ENCODE results near the gene PROP1.
A peak's percentile ranks its signal among the peaks of the same experiment; 100 is the strongest.
"Not testable (repeated sequence)": the region's sequence is repeated elsewhere in the genome, so short reads cannot be mapped to it uniquely, and the experiment has no call there.

PROP1 gene

DNA sequence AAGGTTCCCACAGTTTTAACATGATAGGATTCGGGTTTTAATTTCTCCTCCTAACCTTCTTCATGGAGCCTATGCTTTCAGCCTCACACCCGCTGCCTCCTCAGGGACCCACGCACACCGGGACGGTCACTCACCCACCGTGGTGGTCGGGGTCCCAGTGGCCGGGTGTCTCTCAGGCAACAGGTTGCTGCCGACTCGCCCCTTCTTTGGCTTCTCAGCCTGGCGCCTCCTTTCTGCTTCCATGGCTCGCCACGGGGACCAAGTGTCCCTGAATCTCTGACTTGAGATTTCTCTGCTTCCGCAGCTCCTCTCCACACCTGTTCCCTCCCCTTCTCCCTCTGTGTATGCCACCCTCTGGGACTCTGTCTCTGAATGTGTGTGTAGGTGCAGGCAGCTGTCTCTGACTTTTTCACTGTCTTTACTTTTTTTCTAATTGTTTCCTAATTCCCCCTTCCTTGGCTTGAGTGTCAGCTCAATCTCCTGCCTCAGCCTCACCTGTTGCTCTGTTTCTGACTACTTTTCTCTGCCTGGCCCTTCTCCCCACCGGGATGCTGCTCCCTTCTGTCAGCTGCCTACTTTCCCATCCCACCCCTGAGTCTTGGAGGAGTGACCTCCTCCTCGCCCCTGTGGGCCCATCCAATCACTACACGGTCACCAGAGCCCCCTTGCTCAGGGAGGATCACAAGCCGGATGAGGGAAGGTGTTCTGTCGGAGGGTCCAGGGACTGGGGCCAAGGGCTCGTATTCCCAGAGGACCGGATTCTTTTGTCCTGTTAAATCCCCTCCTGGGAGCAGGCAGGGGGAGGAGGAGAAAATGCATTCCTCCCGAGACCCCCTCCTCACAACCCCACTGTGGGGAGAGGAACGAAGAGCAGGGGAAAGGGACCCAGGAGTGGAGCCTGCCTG is at the start of gene PROP1:
TSS of gene PROP1 (minus strand) at position 552 of the 905 bp plus-strand sequence. CDS start at position 243, 309 bp downstream.
- DNase-seq (ENCODE audit: low read depth): no peak

DNA sequence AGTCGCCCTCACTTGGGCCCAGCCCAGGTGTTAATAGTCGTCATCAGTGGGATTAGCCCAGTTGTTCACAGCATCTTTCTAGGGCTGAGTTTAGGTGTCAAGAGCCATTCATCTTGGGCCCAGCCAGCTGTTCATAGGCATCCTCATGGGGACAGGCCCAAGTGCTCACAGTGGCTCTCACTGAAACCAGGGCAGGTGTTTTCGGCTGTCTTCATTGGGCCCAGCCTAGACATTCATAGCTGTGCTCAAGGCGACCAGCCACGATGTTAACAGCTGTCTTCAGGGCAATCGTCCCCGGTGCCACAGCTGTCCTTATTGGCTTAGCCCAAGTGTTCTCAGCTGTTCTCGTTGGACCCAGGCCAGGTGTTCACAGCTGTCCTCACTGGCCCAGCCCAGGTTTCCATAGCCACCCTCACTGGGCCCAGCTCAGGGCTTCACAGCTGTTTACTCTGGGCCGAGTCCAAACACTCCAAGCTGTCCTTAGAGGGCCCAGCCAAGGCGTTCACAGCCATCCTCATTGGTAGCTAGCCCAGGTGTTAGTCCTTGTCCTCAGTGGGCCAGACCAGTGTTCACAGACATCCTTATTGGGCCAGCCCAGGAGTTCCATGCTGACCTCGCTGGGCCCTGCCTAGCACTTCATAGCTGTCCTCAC is 23.5 kb upstream of the PROP1 start:
- DNase-seq (ENCODE audit: low read depth): not testable (repeated sequence)

DNA sequence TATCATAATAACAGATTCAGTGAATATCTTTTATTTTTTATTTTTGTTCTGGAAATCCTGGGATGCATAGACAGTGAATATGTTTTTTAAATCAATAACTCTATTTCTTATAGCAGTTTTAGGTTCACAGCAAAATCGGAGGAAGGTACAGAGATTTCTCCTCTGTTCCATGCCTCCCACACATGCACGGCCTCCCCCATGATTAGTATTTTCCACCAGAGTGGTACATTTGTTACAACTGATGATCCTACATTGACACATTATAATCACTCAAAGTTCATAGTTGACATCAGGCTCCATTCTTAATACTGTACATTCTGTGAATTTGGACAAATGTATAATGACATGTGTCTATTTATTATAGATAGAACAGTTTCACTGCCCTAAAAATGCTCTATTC is 16.7 kb upstream of the PROP1 start:
- DNase-seq (ENCODE audit: low read depth): not testable (repeated sequence)

DNA sequence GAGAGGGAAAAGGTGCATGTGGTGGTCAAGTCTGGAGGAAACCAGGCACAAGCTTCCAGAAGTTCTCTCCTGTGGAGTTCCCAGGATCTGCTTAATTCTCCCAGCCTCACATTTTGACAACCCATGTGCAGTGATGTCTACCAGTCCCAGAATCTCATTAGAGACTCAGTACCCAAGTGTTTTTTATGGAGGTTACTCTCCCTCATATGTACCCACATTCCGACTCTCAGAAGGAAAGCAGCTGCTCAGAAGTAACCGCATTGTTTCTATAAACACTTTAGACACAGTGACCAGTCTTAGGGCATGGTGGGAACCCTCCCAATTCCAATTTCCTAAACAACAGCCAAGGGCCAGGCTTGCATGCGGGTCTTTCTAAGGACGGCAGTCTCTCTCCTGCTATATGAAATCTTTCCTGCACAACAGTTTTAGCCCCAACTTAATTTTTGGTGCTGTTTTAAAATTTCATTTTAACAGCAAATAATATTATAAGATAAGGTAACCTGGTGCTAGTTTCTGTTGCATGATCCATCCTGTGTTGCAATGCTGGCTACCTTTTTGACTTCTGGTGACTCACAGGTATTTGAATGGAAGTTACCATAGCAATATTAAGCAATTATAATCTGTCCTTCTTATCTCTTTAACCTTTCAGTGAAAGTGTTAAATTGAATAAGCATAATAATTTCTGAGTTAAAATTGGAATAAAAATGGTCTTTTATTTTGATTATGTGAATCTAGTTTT is 15.9 kb upstream of the PROP1 start:
- DNase-seq (ENCODE audit: low read depth): not testable (repeated sequence)

DNA sequence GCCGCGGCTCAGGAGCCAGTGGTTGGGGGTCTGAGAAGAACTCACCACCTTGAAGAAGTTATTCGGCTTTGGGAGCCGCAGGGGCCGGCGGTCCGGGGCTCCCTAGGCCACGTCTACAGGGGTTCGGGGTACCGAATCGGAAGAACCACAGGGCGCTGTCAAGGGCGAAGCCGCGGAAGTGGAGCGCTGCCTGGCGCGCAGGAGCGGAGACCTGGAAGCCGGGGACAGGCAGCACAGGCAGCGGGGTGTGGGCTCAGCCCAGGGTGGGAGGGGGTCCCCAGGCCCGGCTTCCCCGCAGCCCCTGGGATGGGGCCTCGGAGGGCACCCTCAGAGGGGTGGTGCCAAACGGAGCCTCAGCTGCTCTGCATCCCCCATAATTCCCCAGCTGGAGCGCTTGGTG is 11.2 kb upstream of the PROP1 start:
- DNase-seq (ENCODE audit: low read depth): not testable (repeated sequence)

DNA sequence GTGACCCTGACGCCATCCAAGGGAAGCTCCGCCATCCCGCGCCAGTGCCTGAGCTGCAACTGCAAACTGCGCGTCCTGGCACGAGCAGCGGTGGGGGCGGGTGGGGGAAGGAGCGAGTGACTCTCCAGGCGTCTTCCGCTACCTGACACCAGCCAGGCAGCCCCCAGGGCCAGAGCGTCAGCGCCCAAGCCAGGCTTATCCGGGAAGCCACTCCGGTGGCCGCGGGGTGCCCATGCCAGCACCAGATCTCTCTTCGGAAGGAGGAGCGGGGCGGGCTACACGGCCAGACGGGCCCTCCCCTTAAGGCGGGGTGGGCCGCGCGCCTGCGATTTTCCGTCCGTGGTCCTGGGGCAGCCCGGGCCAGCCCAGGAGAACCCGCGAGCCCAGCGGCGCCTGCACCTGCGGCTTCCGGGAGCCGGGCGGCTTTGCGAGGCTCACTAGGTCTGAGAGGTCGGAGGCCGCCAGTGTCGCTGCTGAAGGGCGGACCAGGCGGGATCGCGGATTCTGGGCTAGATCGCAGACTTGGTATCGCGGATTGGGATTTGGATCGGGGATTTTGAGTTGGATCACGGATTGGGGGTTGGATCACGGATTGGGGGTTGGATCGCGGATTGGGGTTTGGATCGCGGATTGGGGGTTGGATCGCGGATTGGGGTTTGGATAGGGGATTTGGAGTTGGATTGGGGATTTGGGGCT is 10.6 kb upstream of the PROP1 start:
- peak; percentile 36 for DNase-seq (ENCODE audit: low read depth)

DNA sequence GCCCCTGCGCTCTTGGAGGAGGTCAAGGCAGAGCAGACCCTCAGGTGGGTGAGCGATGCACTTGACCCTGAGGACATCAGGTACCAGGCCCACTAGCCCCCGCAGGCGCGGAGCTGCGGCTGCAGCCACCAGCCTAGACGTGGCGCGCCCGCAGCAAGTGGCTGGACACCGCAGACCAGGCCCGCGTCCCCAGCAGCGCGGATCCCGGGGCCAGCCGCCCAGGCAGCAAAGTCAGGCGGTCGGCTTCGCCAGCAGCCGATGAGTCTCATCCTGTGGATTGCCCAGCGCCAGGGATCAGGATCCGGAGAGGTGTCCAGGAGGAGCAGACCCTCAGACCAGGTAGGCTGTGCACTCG is 10.1 kb upstream of the PROP1 start:
- DNase-seq (ENCODE audit: low read depth): not testable (repeated sequence)

DNA sequence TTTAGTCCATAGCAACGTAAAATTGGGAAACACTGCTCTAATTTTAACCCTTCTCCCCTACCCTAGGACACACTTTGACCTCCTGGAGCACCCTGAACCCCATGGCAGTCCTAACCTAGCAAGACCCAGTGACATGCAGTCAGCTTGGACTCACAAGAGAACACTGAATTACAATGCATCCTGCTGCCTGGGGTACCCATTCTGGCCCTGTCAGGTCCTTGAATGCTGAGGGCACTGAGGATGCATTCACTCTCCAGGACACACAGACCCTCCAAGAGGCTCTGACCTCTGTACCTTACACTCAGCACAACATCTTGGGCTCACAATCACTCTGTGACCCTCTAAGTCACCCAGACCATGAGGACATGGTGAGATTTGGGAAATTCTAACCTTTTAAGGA is 1.8 kb upstream of the PROP1 start:
- DNase-seq (ENCODE audit: low read depth): no peak

DNA sequence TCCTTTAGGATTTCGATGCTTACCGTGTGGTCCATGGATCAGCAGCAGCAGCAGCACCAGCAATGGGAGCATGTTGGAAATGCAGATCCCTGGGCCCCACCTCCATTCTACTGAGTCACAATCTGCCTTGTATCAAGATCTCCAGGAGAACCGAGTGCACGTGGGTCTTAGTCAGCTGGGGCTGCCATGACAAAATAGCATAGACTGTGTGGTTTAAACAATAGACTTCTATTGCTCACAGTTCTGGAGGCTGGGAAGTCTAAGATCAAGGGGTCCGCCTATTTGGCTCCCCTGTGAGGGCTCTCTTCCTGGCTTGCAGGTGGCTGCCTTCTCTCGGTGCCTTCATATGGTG is 1.3 kb upstream of the PROP1 start:
- no peak for DNase-seq (ENCODE audit: low read depth)

DNA sequence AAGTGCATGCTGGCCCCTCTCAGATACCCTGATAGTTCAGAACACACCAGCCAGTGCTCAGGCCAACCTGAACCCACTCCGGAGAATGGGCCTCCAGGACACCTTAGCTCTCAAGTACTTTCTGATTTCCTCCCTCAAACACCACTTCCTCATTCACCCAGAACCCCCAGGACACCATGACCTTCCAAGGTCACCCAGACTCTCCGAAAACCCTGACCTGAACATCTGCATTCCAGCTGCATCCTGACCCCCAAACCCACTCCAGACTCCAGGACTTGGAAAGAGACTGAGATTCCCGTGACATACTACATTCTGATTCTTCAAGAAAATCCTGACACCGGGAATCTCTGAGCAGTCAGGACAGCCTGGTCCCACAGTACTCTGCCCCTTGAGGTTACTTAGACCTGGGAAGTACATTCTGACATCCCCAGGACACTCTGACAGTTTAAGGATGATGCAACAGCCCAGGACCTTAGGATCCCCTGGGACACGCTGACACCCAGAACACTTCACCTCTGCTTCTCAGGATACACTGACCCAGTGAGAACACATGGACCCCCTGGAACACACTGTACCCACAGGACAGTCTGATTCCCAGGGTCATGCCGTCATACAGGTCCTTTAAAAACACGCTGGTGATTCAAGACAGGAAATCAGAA is 747 bp upstream of the PROP1 start:
- DNase-seq (ENCODE audit: low read depth): no peak

DNA sequence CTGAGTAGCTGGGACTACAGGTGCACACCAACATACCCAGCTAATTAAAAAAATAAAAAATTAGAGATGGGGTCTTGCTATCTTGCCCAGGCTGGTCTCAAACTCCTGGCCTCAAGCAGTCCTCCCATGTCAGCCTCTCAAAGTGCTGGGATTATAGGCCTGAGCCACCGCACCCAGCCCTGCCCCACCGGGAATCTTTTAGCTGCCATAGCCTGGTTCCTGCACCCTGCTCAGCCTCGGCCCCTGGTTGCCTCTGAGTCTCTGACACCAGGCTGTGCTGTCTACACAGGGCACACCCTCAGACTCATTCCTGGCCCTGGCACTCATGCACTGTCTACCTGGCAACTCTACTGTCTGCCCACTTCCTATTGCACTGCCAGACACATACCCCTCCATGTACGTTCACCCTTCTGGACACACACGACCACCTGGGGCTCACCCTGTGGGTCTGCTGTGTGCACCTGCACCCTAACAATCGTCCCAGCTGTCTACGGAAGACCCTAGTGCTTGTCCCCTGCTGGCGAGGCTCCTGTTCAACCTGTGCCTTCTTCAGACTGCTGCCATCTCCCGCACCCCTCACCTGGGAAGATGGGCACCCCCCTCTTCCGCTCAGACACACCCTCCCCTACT is 1.4 kb downstream of the PROP1 start:
- no peak for DNase-seq (ENCODE audit: low read depth)

DNA sequence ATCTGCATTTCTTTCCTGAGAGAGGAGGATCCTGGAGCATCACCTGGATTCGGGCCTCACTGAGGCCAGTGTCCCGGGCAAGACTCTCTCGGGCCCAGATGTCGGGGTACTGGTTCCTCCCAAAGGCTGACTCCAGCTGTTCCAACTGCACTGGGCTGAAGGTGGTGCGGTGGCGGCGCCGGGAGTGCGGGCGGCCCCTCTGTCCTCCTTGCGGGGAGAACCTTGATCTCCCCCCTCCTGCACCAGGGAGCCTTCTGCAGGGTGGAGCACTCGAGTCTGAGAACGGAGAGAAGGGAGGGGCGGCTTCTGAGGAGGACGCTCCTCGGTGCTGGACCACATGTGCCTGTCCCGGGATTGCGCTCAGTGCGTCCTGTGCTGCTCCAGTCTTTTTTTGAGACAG is 2.0 kb downstream of the PROP1 start:
- no peak for DNase-seq (ENCODE audit: low read depth)

DNA sequence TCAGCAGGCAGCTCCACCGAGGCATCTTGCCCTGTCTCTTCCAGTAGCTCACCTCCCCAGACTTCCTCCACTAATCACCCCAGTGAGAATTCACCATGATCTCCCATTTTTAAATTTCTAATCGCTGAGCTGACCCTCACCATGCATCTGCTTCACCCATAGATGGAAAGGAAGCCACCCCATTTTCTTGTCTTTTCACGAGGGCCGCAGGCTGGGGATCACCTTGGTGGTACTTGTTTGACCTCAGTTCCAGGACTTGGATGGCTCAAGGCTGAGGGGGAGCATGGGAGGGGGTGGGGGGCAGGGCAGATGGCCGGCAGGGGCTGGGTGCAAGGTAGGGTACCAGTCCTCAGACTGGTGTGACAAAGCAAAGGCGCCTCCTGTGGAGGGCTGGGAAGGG is 3.6 kb downstream of the PROP1 start:
- no peak for DNase-seq (ENCODE audit: low read depth)

DNA sequence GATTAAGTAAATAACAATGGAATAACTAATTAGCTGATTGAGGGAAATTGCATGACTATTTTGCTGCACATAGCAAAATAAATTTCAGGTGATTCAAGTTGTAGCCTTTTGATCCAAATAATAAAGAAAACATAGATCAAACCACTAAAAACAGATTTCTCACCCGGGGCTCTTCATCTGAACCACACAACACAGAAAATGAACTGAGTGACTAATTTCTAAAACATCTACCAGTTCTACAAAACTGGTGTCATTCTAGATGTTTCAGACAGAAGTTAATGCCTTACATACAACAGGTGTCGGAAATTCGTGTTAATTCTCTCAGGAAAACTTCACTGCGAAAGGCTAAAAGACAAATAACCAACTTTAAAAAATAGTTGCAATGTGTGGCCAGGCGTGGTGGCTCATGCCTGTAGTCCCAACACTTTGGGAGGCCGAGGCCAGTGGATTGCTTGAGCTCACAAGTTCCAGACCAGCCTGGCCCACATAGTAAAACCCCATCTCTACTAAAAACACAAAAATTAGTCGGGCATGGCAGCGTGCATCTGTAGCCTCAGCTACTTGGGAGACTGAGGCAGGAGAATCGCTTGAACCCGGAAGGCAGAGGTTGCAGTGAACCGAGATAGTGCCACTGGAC is 6.9 kb downstream of the PROP1 start:
- DNase-seq (ENCODE audit: low read depth): no peak

DNA sequence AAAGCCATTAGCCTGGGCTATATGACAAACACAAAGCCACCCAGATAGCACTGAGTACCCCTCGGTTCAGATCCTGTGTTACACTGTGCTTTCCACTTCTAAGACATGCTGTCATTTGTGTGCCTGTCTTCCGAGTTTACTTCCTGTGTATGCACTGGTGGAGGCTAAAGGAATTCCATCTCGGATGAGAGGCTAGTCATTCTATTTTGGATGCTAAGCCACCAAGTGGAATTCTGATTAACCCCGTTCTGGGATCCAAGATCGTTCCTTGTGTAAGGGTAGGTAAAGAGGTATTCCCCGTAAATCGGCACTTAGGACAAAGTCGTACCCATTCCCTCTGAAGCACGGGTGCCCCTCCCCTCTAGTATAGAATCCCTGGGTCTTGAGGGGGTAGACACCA is 8.7 kb downstream of the PROP1 start:
- DNase-seq (ENCODE audit: low read depth): no peak

DNA sequence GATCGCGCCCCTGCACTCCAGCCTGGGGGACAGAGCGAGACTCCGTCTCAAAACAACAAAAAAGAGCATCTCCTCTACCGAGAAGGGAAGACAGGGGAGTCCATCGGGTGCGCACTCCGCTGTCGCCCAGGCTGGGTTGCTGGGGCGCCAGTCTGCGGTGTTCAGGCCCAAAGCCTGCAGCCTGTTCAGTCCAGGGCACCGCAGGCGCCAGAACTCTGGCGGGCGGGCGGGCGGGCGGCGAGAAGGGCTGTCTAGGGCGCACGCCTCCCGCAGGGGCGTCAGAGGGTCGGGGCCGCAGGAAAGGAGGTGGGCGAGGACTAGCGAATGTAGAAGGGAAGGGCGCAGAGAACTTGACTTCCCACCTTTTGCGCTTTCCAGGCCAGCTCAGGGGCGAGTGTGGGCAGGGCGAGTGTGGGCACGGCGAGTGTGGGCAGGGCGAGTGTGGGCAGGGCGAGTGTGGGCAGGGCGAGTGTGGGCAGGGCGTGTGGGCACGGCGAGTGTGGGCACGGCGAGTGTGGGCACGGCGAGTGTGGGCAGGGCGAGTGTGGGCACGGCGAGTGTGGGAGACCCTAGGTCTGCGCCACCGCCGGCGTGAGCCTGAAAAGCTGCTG is 10.5 kb downstream of the PROP1 start:
- no peak for DNase-seq (ENCODE audit: low read depth)

DNA sequence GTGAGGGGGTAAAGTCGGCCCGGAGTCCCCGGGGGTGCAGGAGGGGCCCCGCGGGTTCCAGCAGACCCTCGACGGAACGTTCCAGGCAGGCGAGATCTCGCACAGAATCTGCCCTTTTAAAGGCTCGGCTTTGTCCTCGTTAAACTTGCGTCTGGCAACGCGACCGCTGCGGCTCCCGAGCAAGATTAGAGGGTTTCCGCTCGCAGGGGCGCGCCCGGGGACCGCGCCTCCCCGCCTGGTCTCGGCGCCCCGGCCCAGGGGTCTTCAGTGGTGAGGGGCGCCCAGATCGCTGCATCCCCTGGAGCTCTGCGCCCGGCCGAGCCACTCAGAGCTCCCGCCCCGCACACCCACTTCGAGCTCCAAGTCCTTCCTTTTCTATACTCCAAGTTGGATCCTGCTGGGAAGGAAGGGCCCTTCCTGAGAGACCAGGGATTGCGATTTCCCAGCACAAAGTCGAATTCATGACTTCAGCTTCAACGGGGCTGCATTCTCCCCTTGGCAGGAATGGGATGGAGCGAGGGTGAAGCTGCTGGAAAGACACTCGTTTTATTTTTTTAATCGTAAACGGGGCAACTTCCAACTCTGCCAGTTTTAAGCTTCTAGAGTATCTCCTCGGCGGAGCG is 11.3 kb downstream of the PROP1 start:
- no peak for DNase-seq (ENCODE audit: low read depth)

DNA sequence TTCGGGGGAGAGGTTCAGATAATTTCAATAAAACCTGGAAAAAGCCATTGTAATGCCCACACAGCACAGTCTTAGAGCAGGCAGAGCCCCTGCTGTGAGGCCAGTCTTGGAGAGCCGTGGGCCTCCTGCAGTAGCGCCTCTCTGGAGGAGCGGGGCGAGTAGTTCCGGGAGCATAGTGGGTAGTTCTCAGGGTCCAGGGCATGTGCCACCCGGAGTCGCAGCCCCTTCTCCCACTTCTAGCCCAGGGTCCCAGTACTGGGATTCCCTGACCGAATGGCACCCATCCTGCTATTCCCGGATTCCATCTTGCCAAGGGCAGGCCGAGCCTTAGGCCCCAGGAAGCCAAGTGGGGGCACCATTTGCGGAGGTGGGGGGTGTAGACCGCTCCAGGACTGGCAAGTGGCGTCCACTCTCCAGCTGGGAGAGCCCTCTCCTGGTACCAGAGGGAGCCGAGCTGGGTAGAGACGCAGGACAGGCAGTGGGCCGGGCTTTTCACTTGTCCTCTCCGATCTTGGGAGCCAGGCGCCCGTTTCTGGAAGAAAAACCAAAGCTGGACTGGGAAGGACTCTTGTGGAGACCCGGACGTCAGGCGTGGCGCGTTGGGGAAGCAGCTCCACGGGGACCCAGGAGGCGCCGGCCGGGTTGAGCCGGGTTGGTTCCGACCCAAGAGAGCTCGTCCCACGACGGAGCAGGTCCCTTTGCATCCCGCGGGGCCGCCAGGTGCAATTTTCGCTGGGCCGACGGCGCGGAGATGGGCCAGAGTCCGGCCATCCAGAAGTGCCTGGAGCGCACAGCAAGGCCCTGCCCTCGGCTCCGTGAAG is 12.1 kb downstream of the PROP1 start:
- no peak for DNase-seq (ENCODE audit: low read depth)

DNA sequence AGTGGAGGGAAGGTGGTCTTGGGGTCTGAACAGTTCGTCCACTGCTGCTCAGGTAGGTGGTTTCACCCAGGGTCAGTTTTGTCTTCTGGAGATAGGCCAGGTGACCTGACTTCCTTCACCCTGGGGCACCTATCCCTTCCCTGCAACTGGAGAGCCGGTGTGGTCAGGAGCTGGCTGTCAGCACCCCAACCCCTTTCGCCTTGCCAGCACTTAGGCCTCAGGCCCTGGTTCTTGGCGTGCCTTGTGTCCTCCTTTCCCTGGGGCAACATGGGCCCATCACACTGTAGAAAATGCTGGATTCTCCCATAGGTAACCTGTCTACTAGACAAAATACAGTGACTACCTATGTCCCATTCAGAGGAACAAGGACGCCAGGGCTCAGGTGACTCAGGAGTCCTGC is 13.1 kb downstream of the PROP1 start:
- DNase-seq (ENCODE audit: low read depth): no peak

Data from activated gamma-delta T cell treated with anti-CD3 and anti-CD28 coated beads, Interleukin-2, amount 50 U/mL, for 16 hours (primary cell).